Right cardiac atrium (tissue), 5 donors: Measurements from ENCODE around the gene POU2F1. TPM values are rescaled to one million over a fixed set of nuclear protein-coding genes. Genes with fewer than 3 reads are reported as not detected.

Experiments used
- ATAC-seq, 2 donors: fragments of 200-7000 bp; cut with Tn5 transposase; one replicate each; pipeline versions ENCODE4 v1.8.0 to v1.9.1; 2020; ENCODE audit warnings: moderate library complexity in 2 of 2, mild to moderate bottlenecking in 1 of 2
- DNase-seq, 3 donors: peaks; one replicate each; pipeline ENCODE4 v3.0.0-alpha.2; 2020
- H3K27ac ChIP-seq: one replicate; pipeline ENCODE4 v1.5.1; 2013; ENCODE audit warnings: mild to moderate bottlenecking, low read length, control low read depth, moderate library complexity
- H3K27me3 ChIP-seq: one replicate; pipeline ENCODE4 v1.6.1; 2013; ENCODE audit not compliant: control insufficient read depth, insufficient read depth
- H3K4me1 ChIP-seq: one replicate; pipeline ENCODE4 v1.6.1; 2013; ENCODE audit warnings: low read length; ENCODE audit not compliant: control insufficient read depth, insufficient read depth
- H3K4me3 ChIP-seq: one replicate; pipeline ENCODE4 v1.5.1; 2013; ENCODE audit warnings: low read length, control low read depth
- H3K9me3 ChIP-seq: one replicate; pipeline ENCODE4 v1.6.1; 2013; ENCODE audit warnings: low read length; ENCODE audit not compliant: control insufficient read depth
- WGBS: extraction: QIAGEN DNeasy Blood & Tissue Kit; methylation state at CpG from one replicate; pipeline ENCODE4 v1.1.7; 2013; 5-methylcytosine and 5-hydroxymethylcytosine counted together
- intact Hi-C, 4 donors: fragments of 100-400 bp; cut with DNase I; formaldehyde crosslinking; loops; one replicate each; pipeline versions ENCODE4 v1.11.0 to v1.14.0; 2022 to 2023
- polyA plus RNA-seq: library from polyadenylated mRNA; stranded (reverse); fragments of 200-250 nt; gene quantifications from one replicate; pipeline ENCODE4 v1.2.3, GENCODE V29; 2013
- total RNA-seq, 4 donors: library from RNA; stranded (reverse); fragmentation: NEBNext Ultra II Directional; extraction: Animal tissue kit (Norgen Biotek cat#: 25700); gene quantifications; one replicate each; pipeline ENCODE4 v1.2.1, GENCODE V29; 2021
- donor health status: healthy with polysubstance abuse.
- donor health status: DM: no; HTN: yes; CAD: no.
- donor health status: DM: no; HTN: no; CAD: no.
- donor health status: DM: no; HTN: yes; CAD: no; lungs with severe emphysema.
- donor health status: DM: yes; HTN: yes; CAD: no.

The POU2F1 gene
- total and polyA plus RNA-seq, 5 donors = 3.2 to 12.5 (median 9.6) TPM

DNA sequence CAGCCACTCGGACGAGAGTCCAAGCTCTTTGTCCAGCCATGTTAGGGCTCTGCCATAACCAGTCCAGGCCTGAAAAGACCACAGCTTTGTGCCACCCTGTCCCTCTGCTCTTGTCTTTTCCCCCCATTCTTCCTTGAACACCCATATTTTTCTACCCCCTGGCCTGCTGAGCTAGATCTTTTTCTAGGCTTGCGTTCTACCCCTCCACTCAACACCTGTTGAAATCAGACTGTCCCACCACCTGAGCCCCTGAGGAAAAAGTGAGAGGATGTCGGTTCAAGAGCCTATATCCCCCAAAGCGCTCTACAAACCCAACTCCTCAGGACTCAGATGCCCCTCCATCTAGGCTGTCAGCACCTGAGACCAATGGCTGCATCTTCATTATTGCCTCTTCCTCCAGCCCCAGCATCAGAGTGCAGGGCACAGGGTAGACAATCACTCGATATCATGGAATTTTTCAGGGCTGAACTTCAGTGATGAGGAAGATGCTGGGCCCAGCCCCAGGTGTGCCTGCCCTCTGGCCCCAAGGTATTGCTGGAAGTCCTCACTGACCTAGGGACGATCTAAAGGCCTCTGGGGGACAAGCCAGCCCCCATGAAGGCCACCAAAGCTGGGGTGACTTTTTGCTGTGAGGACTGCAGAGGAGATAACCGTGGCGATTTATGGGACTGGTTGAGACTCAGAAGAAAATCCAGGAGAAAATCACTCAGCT, 222.3 kb downstream of the POU2F1 start:
- WGBS = 86% methylated on average over 9 of the region's 9 CpGs

DNA sequence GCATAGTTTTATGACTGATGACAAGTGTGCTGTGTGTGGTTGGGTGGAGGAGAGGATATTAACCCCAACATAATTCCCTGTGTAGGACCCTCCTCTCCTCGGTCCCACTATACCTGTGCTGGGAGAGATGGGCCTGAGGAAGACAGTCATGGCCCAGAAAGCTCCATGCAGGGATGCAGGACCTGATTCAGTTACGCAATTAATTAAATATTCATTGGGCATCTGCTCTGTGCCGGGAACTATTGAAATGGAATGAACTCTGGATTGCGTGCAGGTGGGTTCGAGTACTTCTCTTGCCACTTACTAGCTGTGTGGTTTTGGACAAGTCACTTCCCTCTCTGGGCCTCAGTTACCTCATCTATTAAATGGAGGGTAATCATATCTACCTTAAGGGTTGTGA, 223.1 kb downstream of the POU2F1 start:
- Histone ChIP-seq H3K4me3 (no peak overlapping the region), H3K9me3 (no peaks in the 10 kb centered on the region), H3K27me3 (no peaks in the 10 kb centered on the region), H3K4me1 (no peaks in the 10 kb centered on the region), H3K27ac (no peak overlapping the region)
- 88% methylated on average over 5 of the region's 5 CpGs for WGBS
- intact Hi-C loops = loop anchor here (2.0 to 10.0 kb wide), 5 partner anchors 91 to 381 kb away; no protein-coding TSS in a partner anchor
- DNase-seq (no peak), ATAC-seq (no peak)

More for the DNA sequence above, 222.3 kb downstream of the POU2F1 start:
- Histone ChIP-seq H3K27ac (no peak overlapping the region), H3K4me3 (no peak overlapping the region), H3K27me3 (no peaks in the 10 kb centered on the region), H3K9me3 (no peaks in the 10 kb centered on the region), H3K4me1 (no peaks in the 10 kb centered on the region)
- intact Hi-C loops = loop anchor here (2.0 to 10.0 kb wide), 5 partner anchors 92 to 381 kb away; no protein-coding TSS in a partner anchor
- no peak for ATAC-seq
- DNase-seq = no peak

DNA sequence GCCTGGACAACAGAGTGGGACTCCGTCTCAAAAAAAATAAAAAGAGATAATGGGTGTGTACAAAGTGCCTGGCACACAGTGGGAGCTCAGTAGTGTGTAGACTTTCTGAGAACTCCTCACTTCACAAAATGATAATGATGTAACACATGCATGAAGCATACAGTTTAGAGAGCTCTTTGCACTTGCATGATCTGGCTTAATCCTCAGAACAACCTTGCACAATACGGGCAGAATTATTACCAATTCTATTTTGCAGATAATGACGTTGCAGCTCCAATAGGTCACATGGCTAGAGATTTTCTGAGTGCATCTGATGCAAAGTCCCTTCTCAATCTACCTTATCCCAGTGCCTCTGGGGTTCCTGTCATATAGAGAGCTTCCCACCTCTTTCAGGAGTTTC, 226.3 kb downstream of the POU2F1 start:
- DNase-seq = no peak
- intact Hi-C loops = loop anchor here in 2 of 4 donors (5.0 to 10.0 kb wide), 2 partner anchors 88 to 180 kb away; no protein-coding TSS in a partner anchor
- no peaks in the 10 kb centered on the region for H3K27me3 ChIP-seq
- no peak overlapping the region for H3K4me3 ChIP-seq
- no peak for ATAC-seq
- no peak overlapping the region for H3K27ac ChIP-seq
- WGBS = 68% methylated on average over 3 of the region's 3 CpGs
- no peaks in the 10 kb centered on the region for H3K9me3 ChIP-seq
- no peaks in the 10 kb centered on the region for H3K4me1 ChIP-seq

DNA sequence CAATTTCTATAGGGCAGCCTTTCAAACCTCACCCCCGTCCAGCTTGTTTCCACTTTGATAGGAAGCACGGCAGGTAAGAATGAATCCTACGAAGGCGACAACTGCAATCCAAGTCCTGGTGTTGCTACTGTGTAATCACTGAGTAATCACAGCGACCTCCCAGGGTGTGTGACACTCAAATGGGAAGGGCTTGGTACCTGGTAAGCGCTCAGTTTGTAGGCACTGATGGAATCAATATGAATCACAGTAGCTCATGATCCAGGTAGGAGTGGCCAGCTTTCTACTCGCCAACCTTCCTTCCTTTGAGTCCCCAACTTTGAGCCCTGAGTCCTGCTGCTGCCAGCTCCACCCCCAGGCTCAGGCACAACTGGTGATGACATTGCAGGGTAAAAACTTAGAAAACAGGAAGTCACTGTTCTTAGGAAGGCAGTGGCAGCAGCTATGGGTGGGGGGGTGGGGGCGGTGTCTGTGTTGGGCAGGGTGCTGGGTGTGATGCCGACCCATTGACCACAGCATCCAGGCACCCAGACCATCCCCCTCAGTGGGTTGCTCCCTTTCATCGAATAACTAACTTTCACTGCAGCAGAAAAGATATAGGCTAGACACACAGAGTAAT, 226.9 kb downstream of the POU2F1 start:
- no peaks in the 10 kb centered on the region for H3K4me1 ChIP-seq
- no peak overlapping the region for H3K27ac ChIP-seq
- H3K4me3 ChIP-seq = no peak overlapping the region
- no peaks in the 10 kb centered on the region for H3K9me3 ChIP-seq
- 57% methylated on average over 10 of the region's 10 CpGs for WGBS
- intact Hi-C loops = loop anchor here in 2 of 4 donors (5.0 to 10.0 kb wide), 2 partner anchors 87 to 180 kb away; no protein-coding TSS in a partner anchor
- H3K27me3 ChIP-seq = no peaks in the 10 kb centered on the region
- peak in 1 of 3 donors; percentile 67 for DNase-seq
- peak; percentile 35 to 52 for ATAC-seq

DNA sequence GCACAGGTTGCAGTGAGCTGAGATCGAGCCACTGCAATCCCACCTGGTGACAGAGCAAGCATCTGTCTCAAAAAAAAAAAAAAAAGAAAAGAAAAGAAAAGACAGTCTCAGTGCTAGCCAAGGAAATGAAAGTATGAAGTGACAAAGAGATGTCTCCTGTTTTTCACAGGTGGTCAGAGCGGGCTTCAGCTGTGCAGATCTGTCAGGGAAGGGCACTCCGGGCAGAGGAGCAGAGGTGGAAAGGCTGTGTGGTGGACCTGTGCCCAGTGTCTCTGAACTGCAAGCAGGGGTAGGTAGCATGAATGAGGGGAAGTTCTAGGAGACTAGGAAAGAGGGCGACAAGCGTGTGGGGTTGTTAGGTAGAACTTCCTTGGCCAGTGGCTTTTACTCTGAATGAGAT, 230.2 kb downstream of the POU2F1 start:
- Histone ChIP-seq H3K4me3 (no peak overlapping the region), H3K27ac (no peak overlapping the region), H3K27me3 (no peaks in the 10 kb centered on the region), H3K4me1 (no peaks in the 10 kb centered on the region), H3K9me3 (no peaks in the 10 kb centered on the region)
- WGBS = 95% methylated on average over 5 of the region's 5 CpGs
- intact Hi-C loops = loop anchor here in 1 of 4 donors (10.0 kb wide), 1 partner anchor 84 kb away; no protein-coding TSS in a partner anchor
- no peak for DNase-seq
- no peak for ATAC-seq

DNA sequence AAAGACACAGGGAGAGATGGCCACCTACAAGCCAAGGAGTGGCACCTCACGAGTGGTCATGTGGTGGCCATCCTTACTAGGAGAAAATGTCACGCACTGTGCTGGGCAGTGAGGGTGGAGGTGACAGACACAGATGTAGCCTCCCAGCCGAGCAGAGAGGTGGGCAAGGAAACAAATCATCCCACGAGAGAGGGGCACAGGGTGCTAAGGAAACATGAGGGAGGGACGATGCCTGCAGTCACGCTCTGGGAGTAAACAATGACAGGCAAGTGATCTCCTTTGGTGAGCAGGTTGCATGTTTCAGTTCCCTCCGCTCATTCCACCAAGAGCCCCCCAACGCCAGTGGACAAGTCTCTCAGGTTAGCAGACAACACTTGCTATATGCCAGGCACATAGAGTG, 231.8 kb downstream of the POU2F1 start:
- no peak overlapping the region for H3K27ac ChIP-seq
- H3K4me1 ChIP-seq = no peaks in the 10 kb centered on the region
- no peaks in the 10 kb centered on the region for H3K27me3 ChIP-seq
- intact Hi-C loops = loop anchor here in 1 of 4 donors (10.0 kb wide), 1 partner anchor 82 kb away; no protein-coding TSS in a partner anchor
- H3K4me3 ChIP-seq = no peak overlapping the region
- 91% methylated on average over 8 of the region's 8 CpGs for WGBS
- H3K9me3 ChIP-seq = no peaks in the 10 kb centered on the region
- no peak for DNase-seq
- ATAC-seq = no peak

DNA sequence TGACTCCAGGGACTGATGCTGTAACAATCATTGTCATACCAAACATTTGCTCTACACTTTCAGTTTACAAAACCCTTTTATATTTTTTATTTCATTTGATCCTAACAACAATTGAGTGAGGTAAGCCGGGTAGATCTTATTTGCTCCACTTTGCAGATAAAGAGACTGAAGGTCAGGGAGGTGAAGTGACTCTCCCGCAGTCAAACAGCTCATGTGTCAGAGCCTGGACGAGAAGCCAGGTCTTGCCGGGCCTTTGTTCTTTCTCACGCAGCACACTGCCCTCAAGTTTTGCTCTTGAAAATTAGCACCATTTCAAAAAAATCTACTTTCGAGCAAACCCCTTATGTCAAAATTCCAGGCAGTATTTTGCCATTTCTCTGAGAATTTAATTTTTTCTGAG, 232.4 kb downstream of the POU2F1 start:
- ATAC-seq (no peak), DNase-seq (no peak)
- WGBS = 65% methylated on average over 6 of the region's 6 CpGs

DNA sequence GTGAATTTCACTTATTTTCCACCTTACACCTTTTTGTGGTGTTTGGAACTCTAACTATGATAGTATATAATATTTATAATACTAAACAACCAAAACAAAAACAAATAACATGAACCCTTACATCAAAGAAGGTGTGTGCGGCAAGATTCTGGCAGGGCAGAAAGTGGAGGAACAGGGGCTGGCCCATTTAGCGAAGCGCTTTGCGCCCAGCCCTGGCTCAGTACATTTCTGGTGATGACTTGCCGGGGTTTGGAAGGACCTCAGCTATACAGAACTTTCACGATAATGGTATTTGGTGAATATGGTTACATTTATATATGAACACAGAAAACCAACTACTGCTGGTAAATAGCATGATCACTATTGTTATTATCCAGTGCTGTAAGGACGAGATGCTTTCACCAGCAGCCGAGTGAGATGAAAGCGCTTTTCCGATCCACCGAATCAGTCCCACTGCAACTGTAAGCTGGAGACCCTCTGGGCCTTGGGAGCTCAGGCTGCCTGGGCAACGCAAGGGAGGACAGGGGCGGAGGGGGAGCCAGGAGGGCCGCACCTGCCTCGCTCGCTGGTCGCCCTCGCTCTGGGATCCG, 233.7 kb downstream of the POU2F1 start:
- intact Hi-C loops = loop anchor here in 1 of 4 donors (10.0 kb wide), 1 partner anchor 80 kb away; no protein-coding TSS in a partner anchor
- peak overlapping the region; percentile 72 for H3K4me3 ChIP-seq
- DNase-seq = no peak
- H3K4me1 ChIP-seq = no peaks in the 10 kb centered on the region
- no peak for ATAC-seq
- H3K27ac ChIP-seq = peak overlapping the region; percentile 29
- H3K27me3 ChIP-seq = no peaks in the 10 kb centered on the region
- H3K9me3 ChIP-seq = no peaks in the 10 kb centered on the region
- 27% methylated on average over 19 of the region's 19 CpGs for WGBS

More for the DNA sequence above, 232.4 kb downstream of the POU2F1 start:
- Histone ChIP-seq H3K27me3 (no peaks in the 10 kb centered on the region), H3K4me3 (no peak overlapping the region), H3K9me3 (no peaks in the 10 kb centered on the region), H3K4me1 (no peaks in the 10 kb centered on the region), H3K27ac (no peak overlapping the region)
- intact Hi-C loops = loop anchor here in 1 of 4 donors (10.0 kb wide), 1 partner anchor 82 kb away; no protein-coding TSS in a partner anchor

DNA sequence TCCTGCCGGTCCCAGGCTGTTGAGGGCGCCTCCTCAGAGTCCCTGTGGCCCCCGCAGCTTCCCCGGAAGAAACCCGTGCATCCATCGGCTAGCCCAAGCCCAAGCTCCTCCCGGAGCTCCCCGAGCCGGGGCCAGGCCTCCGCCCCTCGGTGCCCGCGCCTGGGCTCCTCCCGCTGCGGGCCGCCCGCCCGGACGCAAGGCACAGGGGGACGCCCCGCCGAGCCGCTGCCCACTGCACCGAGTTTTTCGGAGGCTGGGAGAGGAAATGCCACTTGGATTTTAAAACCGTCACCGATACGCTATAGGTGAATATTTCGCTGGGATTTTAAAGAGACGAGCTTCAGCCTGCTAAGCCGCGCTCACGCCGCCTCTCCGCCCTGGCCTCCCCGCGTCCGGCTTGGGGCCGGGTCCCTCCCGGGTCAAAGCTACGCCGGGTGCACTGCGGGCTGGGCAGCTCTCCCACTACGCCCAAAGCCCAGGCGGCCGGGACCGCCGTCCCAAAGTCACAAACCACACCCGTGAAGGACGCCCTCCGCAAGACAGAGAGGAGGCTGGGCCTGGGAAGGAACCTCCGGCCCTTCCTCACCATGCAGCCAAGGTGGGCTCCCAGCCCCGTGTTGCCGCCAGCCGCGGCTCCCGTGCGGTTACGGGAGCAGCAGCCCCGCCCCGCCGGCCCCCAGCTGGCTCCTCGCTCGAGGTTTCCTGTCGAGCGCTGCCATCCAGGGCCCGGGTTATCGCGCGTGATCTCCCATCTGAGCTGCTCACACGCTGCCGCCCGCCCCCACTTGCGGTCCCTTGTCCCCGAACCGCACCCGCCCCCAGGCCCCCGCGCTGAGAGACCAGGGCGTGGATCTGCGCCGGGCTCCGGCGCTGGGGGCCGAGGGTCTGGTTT, 234.5 kb downstream of the POU2F1 start:
- peak overlapping the region; percentile 68 for H3K27ac ChIP-seq
- H3K4me1 ChIP-seq = no peaks in the 10 kb centered on the region
- DNase-seq (peak; percentile 62 to 86 (median 85)), ATAC-seq (peak; percentile 92 to 93)
- no peaks in the 10 kb centered on the region for H3K9me3 ChIP-seq
- WGBS = under 1% methylated on average over 85 of the region's 85 CpGs
- H3K4me3 ChIP-seq = peak overlapping the region; percentile 72
- no peaks in the 10 kb centered on the region for H3K27me3 ChIP-seq
- intact Hi-C loops = loop anchor here in 1 of 4 donors (10.0 kb wide), 1 partner anchor 80 kb away; no protein-coding TSS in a partner anchor

DNA sequence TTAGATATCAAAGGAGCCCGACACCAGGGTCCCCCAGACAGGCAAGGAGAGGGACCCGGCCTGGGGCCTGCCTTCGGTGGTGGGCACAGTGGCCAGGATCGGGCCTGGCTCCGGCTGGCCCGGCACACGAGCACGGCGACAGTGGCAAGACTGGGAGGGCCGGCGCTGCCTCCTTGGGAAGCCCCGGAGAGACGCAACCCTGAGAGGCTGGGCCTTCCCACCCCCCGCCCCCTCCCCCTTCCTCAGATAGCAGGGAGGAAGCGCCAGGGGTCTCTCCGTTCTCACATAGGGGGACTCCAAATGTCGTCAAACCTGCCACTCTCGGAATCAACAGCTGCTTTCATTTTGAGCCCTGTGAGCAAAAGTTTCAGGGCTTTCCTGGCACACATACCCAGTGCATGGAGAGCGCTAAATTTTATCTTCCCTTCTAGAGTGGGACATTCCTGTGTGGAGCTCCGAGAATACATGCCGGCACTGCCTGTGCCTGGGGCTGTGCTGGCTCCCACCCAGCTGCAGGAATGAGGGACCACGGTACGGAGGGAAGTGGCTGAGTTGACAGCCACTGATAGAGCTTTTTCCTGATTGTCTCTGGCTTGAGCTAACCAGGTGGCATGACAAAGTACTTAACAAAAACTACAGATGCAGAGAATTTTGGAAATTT, 235.2 kb downstream of the POU2F1 start:
- intact Hi-C loops = loop anchor here in 1 of 4 donors (10.0 kb wide), 1 partner anchor 79 kb away; no protein-coding TSS in a partner anchor
- WGBS = under 1% methylated on average over 23 of the region's 23 CpGs
- DNase-seq (peak; percentile 36 to 78 (median 65)), ATAC-seq (peak; percentile 77)
- Histone ChIP-seq H3K27ac (peak overlapping the region; percentile 68), H3K4me3 (peak overlapping the region; percentile 72), H3K9me3 (no peaks in the 10 kb centered on the region), H3K27me3 (no peaks in the 10 kb centered on the region), H3K4me1 (no peaks in the 10 kb centered on the region)
